PC-3 (cell line): Measurements from ENCODE around the gene ITPRIP. TPM values are rescaled to one million over a fixed set of nuclear protein-coding genes. Genes with fewer than 3 reads are reported as not detected.

ENCODE experiments used
- ATAC-seq: fragments of 200-7000 bp; cut with Tn5 transposase; 2 replicates; pipeline ENCODE4 v1.9.1; 2020; ENCODE audit warnings: mild to moderate bottlenecking, moderate library complexity
- BruUV-seq: library from RNA; stranded (reverse); fragments of 400-500 nt; replicated peaks from 2 replicates; lab custom pipeline; 2021; lab: Mats Ljungman, UMichigan
- CTCF ChIA-PET: fragments of 300-600 bp; sonication (Branson Sonifier 250); formaldehyde crosslinking; loops from one replicate; lab custom pipeline; 2022; ENCODE audit warnings: antibody characterized with exemption; lab: Charles Lee
- POLR2A ChIA-PET: fragments of 300-600 bp; sonication (Branson Sonifier 250); formaldehyde crosslinking; loops from one replicate; lab custom pipeline; 2022; ENCODE audit warnings: antibody characterized with exemption; ENCODE audit not compliant: unreplicated experiment; lab: Charles Lee
- DNase-seq: peaks from one replicate; pipeline ENCODE4 v3.0.0-alpha.2; 2015
- H2AFZ ChIP-seq: fragments of 300-600 bp; sonication (generic); 2 replicates; pipeline ENCODE4 v1.6.0; 2016; ENCODE audit warnings: antibody characterized with exemption, low read length
- H3F3A ChIP-seq: fragments of 300-600 bp; sonication (generic); one replicate; pipeline ENCODE4 v1.6.0; 2017; ENCODE audit warnings: antibody characterized with exemption, low read length, control low read depth, mild to moderate bottlenecking; ENCODE audit not compliant: unreplicated experiment
- H3K27ac ChIP-seq: fragments of 300-600 bp; sonication (generic); 2 replicates; pipeline ENCODE4 v1.5.1; 2016; ENCODE audit warnings: mild to moderate bottlenecking, low read length
- H3K27me3 ChIP-seq: fragments of 300-600 bp; sonication (generic); 2 replicates; pipeline ENCODE4 v1.6.1; 2016; ENCODE audit warnings: low read length, mixed read lengths
- H3K36me3 ChIP-seq: fragments of 300-600 bp; sonication (generic); 2 replicates; pipeline ENCODE4 v1.6.1; 2016; ENCODE audit warnings: low read depth, mixed run types, low read length, mixed read lengths
- H3K4me1 ChIP-seq: fragments of 300-600 bp; sonication (generic); 2 replicates; pipeline ENCODE4 v1.5.1; 2016; ENCODE audit warnings: low read length; ENCODE audit not compliant: insufficient read depth
- H3K4me2 ChIP-seq: fragments of 300-600 bp; sonication (generic); 2 replicates; pipeline ENCODE4 v1.6.0; 2016; ENCODE audit warnings: low read length
- H3K4me3 ChIP-seq: fragments of 300-600 bp; sonication (generic); 2 replicates; pipeline ENCODE4 v1.5.1; 2016; ENCODE audit warnings: mild to moderate bottlenecking, low read length, mixed read lengths
- H3K79me2 ChIP-seq: fragments of 300-600 bp; sonication (generic); 2 replicates; pipeline ENCODE4 v1.6.1; 2017; ENCODE audit warnings: low read length, mixed read lengths
- H3K9ac ChIP-seq: fragments of 300-600 bp; sonication (generic); 2 replicates; pipeline ENCODE4 v1.6.0; 2016; ENCODE audit warnings: mild to moderate bottlenecking, low read length
- H3K9me2 ChIP-seq: fragments of 300-600 bp; sonication (generic); replicated peaks from 2 replicates; pipeline ENCODE4 v1.6.1; 2016; ENCODE audit warnings: mixed run types, low read length, mixed read lengths
- H3K9me3 ChIP-seq: fragments of 300-600 bp; sonication (generic); 2 replicates; pipeline ENCODE4 v1.6.1; 2016; ENCODE audit warnings: low read length, mixed read lengths
- H4K20me1 ChIP-seq: fragments of 300-600 bp; sonication (generic); 2 replicates; pipeline ENCODE4 v1.6.1; 2016; ENCODE audit warnings: low read length, mixed read lengths
- CTCF ChIP-seq: fragments of 300-600 bp; sonication (generic); conservative IDR thresholded peaks from 2 replicates; pipeline ENCODE4 v1.5.1; 2017; ENCODE audit warnings: antibody characterized with exemption, low read depth, mild to moderate bottlenecking, low read length
- EZH2 ChIP-seq: fragments of 300-600 bp; sonication (generic); IDR thresholded peaks from one replicate; pipeline ENCODE4 v1.6.1; 2017; ENCODE audit warnings: antibody characterized with exemption, mild to moderate bottlenecking, low read length; ENCODE audit not compliant: unreplicated experiment
- EZH2phosphoT487 ChIP-seq: fragments of 300-600 bp; sonication (generic); IDR thresholded peaks from 2 replicates; pipeline ENCODE4 v1.6.1; 2018; ENCODE audit warnings: mild to moderate bottlenecking, antibody characterized with exemption, low read length, borderline replicate concordance
- intact Hi-C: fragments of 100-400 bp; cut with micrococcal nuclease; formaldehyde crosslinking; loops from 2 replicates; pipeline ENCODE4 v1.9.0; 2023
- total RNA-seq: library from RNA; depleted of rRNA; stranded (reverse); fragments of >200 nt; gene quantifications from 2 replicates; pipeline ENCODE4 v1.2.3, GENCODE V29; 2014

The ITPRIP gene
- total RNA-seq, 1 experiment from 2014 or later = 7.0 TPM

GRCh38 chr10:104324221-104324686, 14.0 kb downstream of the ITPRIP start:
- ATAC-seq (no peak), DNase-seq (no peak)
- H3K9me3 ChIP-seq = no peaks in the 10 kb centered on the region
- H4K20me1 ChIP-seq = 0 out of 2 replicates have a peak, but pooled peaks cover 4% of the 10 kb centered on the region
- TF ChIP-seq CTCF (no peak), EZH2 (no peak)
- BruUV-seq = no TSS peak
- no peak overlapping the region for H3K4me3 ChIP-seq
- peaks cover 88% of the 10 kb centered on the region for H3K79me2 ChIP-seq
- H3K27ac ChIP-seq = no peak overlapping the region
- peaks cover 23% of the 10 kb centered on the region for H3K4me1 ChIP-seq
- ChIA-PET CTCF (interaction anchor here (0.5 kb wide), 1 partner anchor 582 kb away, joined by 3 read pairs; no protein-coding TSS in a partner anchor), POLR2A (no interaction called here)
- H3K36me3 ChIP-seq = no peaks in the 10 kb centered on the region
- H2AFZ ChIP-seq = no peak overlapping the region
- H3K27me3 ChIP-seq = no peaks in the 10 kb centered on the region
- H3K9ac ChIP-seq = no peak overlapping the region
- H3F3A ChIP-seq = no peaks in the 10 kb centered on the region
- no peak overlapping the region for H3K4me2 ChIP-seq
- intact Hi-C loops = no loop called here
- no peaks in the 10 kb centered on the region for H3K9me2 ChIP-seq

GRCh38 chr10:104323760-104324201, 14.5 kb downstream of the ITPRIP start:
- 0 out of 2 replicates have a peak, but pooled peaks cover 6% of the 10 kb centered on the region for H4K20me1 ChIP-seq
- ChIA-PET POLR2A (no interaction called here), CTCF (interaction anchor here (0.5 kb wide), 1 partner anchor 583 kb away, joined by 3 read pairs; no protein-coding TSS in a partner anchor)
- H3K9me3 ChIP-seq = no peaks in the 10 kb centered on the region
- no peak overlapping the region for H3K4me3 ChIP-seq
- no peak overlapping the region for H3K9ac ChIP-seq
- peaks cover 18% of the 10 kb centered on the region for H3K4me1 ChIP-seq
- H3K27me3 ChIP-seq = no peaks in the 10 kb centered on the region
- H3K36me3 ChIP-seq = no peaks in the 10 kb centered on the region
- H3K4me2 ChIP-seq = no peak overlapping the region
- H3F3A ChIP-seq = no peaks in the 10 kb centered on the region
- H3K79me2 ChIP-seq = peaks cover 91% of the 10 kb centered on the region
- no peaks in the 10 kb centered on the region for H3K9me2 ChIP-seq
- DNase-seq (no peak), ATAC-seq (no peak)
- TF ChIP-seq CTCF (no peak), EZH2phosphoT487 (no peak), EZH2 (no peak)
- intact Hi-C loops = no loop called here
- no TSS peak for BruUV-seq
- no peak overlapping the region for H2AFZ ChIP-seq
- no peak overlapping the region for H3K27ac ChIP-seq

GRCh38 chr10:104323085-104323484, 15.2 kb downstream of the ITPRIP start:
- ChIA-PET POLR2A (no interaction called here), CTCF (no interaction called here)
- DNase-seq (no peak), ATAC-seq (no peak)
- no peaks in the 10 kb centered on the region for H3K36me3 ChIP-seq
- H3K27me3 ChIP-seq = no peaks in the 10 kb centered on the region
- intact Hi-C loops = no loop called here
- no peaks in the 10 kb centered on the region for H3F3A ChIP-seq
- peaks cover 95% of the 10 kb centered on the region for H3K79me2 ChIP-seq
- H4K20me1 ChIP-seq = 0 out of 2 replicates have a peak, but pooled peaks cover 13% of the 10 kb centered on the region
- no TSS peak for BruUV-seq
- no peaks in the 10 kb centered on the region for H3K9me2 ChIP-seq
- no peaks in the 10 kb centered on the region for H3K9me3 ChIP-seq
- no peak overlapping the region for H3K9ac ChIP-seq
- TF ChIP-seq EZH2 (no peak), EZH2phosphoT487 (no peak), CTCF (no peak)
- peaks cover 17% of the 10 kb centered on the region for H3K4me1 ChIP-seq
- no peak overlapping the region for H3K4me3 ChIP-seq
- H3K4me2 ChIP-seq = no peak overlapping the region
- no peak overlapping the region for H2AFZ ChIP-seq
- H3K27ac ChIP-seq = no peak overlapping the region
